IPS-18a (cell line): Measurements from ENCODE around the gene PWWP2B.

ENCODE experiments used
- H3K27ac ChIP-seq: one replicate; pipeline ENCODE4 v1.5.1; 2013; ENCODE audit warnings: low read length
- H3K27me3 ChIP-seq: one replicate; pipeline ENCODE4 v1.6.1; 2013; ENCODE audit warnings: mild to moderate bottlenecking, low read length; ENCODE audit not compliant: control insufficient read depth, insufficient read depth
- H3K36me3 ChIP-seq: one replicate; pipeline ENCODE4 v1.6.1; 2013; ENCODE audit warnings: low read depth, low read length; ENCODE audit not compliant: control insufficient read depth
- H3K4me1 ChIP-seq: one replicate; pipeline ENCODE4 v1.6.1; 2013; ENCODE audit warnings: low read depth, low read length; ENCODE audit not compliant: control insufficient read depth
- H3K4me3 ChIP-seq: one replicate; pipeline ENCODE4 v1.5.1; 2013; ENCODE audit warnings: low read length
- H3K9ac ChIP-seq: one replicate; pipeline ENCODE4 v1.6.1; 2013; ENCODE audit warnings: mild to moderate bottlenecking, low read length, moderate library complexity
- H3K9me3 ChIP-seq: one replicate; pipeline ENCODE4 v1.6.1; 2013; ENCODE audit warnings: low read depth, low read length; ENCODE audit not compliant: control insufficient read depth

PWWP2B gene

DNA sequence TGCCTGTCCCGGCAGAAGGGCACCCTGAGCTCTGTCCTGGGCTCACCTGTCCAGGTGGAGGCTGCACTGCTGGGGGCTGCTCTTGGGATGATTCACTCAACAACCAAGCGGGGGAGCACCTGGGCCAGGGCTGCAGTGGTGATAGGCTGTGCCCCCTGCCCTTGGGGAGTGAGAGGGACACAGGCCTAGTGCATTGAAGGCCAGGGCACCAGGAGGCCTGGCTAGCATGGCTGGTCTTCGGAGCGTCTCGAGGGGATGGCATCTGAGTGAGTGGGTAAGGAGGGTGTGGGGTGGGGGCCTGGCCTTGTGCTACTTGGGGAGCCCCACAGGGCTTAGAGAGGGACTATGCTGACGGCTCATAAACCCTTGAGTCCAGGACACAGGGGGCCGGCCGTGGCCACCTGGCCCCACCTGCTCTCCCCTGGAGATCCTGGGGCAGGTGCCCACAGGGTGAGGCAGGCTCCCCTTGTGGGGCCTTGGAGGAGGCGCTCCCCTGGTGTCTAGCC, 3.1 kb downstream of the PWWP2B start:
- H3K27ac ChIP-seq = no peak overlapping the region
- peaks cover 19% of the 10 kb centered on the region for H3K27me3 ChIP-seq
- H3K9me3 ChIP-seq = no peaks in the 10 kb centered on the region
- no peak overlapping the region for H3K4me3 ChIP-seq
- H3K4me1 ChIP-seq = peaks cover 4% of the 10 kb centered on the region
- H3K36me3 ChIP-seq = no peaks in the 10 kb centered on the region
- H3K9ac ChIP-seq = no peak overlapping the region

DNA sequence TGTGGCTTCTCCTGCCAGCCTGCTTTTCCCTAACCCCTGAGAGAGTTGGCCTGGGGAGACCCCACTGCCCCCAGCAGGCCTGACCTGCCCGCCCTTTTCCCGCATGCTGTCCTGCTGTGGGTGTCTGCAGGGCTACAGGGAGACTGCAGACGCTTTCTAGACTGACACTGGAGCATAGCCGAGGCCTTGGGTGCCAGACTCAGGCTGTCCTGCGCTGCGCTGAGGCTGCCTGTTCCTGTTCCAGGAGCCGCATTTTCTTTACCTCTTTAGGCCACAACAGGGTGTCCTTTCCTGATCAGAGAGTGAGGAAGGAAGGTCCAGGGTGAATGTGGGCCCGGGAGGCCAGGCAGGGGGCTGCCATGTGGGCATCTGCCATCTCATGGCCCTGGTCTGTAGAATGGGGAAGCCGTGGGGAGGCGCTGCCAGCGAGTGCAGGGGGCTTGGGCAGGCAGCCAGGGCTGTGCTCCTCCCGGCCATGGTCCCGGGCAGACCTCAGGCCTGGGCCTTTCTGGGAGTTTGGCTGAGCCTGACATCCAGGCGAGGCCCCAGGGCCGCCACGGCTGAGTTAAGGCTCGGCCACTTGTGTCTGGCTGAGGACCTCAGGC, 3.6 kb downstream of the PWWP2B start:
- Histone ChIP-seq H3K27me3 (peaks cover 14% of the 10 kb centered on the region), H3K27ac (no peak overlapping the region), H3K9ac (no peak overlapping the region), H3K9me3 (no peaks in the 10 kb centered on the region), H3K36me3 (no peaks in the 10 kb centered on the region), H3K4me1 (peaks cover 4% of the 10 kb centered on the region), H3K4me3 (no peak overlapping the region)

DNA sequence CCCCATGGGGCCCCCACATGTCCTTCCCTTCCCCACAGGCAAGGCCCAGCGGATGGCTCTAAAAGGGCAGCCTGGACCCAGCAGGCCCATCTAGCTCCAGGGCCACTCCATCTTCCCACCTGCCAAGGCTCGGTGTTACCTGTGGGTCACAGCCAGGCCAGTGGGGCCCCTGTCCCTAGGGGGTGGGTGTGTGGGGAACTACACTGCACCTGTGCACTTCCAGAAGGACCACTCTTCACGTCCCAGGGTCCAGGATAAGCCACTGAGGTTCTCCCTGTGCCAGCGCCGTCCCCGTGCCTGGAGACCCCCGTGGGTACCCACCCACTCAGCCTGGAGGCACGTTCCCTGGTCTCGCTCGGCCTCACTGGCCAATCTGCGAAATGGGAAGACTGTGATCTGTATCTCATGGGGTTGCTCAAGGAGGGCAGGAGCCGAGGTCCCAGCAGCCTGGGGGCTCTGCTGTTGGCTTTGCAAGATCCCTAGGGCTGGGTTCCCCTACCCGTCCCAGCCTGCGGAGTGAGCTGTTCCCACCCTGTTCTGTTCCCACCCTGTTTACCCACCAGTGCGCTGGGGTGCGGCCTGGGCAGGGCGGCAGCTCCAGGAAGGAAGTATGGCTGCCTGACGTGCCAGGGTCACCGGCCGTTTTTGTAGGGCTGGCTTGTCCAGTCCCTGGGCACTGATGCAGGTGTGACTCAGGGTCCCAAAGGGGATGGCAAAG, 4.6 kb downstream of the PWWP2B start:
- H3K27me3 ChIP-seq = peaks cover 13% of the 10 kb centered on the region
- no peak overlapping the region for H3K27ac ChIP-seq
- H3K4me3 ChIP-seq = no peak overlapping the region
- H3K9me3 ChIP-seq = no peaks in the 10 kb centered on the region
- no peaks in the 10 kb centered on the region for H3K36me3 ChIP-seq
- H3K9ac ChIP-seq = no peak overlapping the region
- H3K4me1 ChIP-seq = peaks cover 4% of the 10 kb centered on the region

DNA sequence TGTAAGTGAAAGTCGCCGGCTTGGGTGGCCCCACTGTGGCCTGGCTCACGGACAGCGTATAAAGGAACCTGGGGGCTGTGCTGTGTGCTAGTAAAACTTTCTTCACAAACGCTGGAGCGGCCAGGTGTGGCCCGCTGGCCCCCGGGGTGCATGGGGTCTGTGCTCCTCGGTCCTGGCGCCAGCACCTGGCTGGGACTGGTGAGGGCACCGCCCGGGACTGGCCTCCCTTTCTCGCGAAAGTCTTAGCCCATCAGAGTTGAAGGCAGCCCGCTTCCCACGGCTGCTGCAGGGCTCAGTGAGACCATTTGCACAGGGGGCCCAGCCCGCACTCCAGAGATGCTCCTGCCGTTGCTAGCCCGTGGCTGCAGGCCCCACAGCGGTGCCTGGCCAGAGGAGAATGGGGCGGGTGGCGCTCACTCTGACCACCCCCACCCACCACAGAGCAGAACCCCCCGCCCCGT, 5.8 kb downstream of the PWWP2B start:
- Histone ChIP-seq H3K4me1 (peaks cover 11% of the 10 kb centered on the region), H3K9me3 (no peaks in the 10 kb centered on the region), H3K27me3 (peaks cover 8% of the 10 kb centered on the region), H3K4me3 (no peak overlapping the region), H3K36me3 (no peaks in the 10 kb centered on the region), H3K27ac (no peak overlapping the region), H3K9ac (no peak overlapping the region)

DNA sequence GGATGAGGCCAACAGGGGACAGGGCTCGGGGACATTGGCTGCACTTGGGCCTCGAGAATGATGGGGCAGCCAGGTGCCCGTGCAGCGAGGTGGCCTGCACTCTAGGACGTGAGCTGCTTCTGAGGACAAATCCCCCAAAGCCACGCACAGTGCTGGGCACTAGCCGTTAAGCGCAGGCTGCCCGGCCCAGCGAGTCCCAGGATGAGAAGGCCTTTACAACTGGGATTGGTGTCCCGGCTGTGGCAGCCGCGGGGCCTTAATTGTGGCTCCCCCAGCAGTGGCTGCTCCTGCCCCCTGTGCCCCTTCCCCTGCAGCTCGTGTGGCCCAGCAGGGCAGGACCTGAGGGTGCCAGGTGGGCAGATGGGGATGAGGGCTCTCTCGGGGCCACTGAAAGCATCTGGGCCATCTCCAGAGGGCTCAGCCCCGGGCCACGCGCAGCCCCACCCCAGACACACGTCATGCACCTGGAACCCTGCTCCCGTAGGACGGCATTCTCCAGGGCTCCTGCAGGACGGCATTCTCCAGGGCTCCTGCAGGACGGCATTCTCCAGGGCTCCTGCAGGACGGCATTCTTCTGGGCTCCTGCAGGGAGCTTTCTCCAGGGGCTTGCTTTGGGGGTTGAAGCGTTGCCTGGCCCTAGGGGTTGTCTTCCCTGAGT, 6.6 kb downstream of the PWWP2B start:
- no peak overlapping the region for H3K27ac ChIP-seq
- H3K4me3 ChIP-seq = no peak overlapping the region
- H3K36me3 ChIP-seq = no peaks in the 10 kb centered on the region
- H3K4me1 ChIP-seq = peaks cover 19% of the 10 kb centered on the region
- H3K27me3 ChIP-seq = peaks cover under 1% of the 10 kb centered on the region
- H3K9ac ChIP-seq = no peak overlapping the region
- H3K9me3 ChIP-seq = no peaks in the 10 kb centered on the region

DNA sequence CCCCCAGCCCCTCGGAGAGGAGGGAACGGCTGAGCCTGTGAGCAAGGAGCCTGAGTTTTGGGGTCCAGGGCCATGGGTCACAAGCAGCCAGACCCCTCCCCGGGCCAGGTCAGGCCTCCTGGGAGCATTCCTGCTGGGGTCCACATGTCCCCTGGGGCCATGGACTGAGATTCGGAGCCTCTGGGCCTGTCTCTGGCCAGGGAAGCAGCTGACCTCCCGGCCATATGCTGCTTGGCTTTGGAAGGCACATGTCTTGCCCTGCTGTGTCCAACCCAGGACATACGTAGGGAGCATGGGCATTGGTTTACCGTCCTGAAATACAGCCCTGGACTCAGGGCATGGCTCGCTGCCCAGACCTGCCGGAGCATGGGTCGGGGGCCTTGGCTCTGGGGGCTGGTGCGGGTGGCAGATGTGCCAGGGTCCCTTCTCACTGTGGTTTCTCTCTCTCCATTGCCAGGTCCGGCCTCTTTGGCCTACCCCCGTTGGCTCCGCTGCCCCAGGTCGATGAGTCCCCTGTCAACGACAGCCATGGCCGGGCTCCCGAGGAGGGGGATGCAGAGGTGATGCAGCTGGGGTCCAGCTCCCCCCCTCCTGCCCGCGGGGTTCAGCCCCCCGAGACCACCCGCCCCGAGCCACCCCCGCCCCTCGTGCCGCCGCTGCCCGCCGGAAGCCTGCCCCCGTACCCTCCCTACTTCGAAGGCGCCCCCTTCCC, 7.3 kb downstream of the PWWP2B start:
- Histone ChIP-seq H3K27me3 (no peaks in the 10 kb centered on the region), H3K9me3 (no peaks in the 10 kb centered on the region), H3K4me1 (peaks cover 25% of the 10 kb centered on the region), H3K27ac (no peak overlapping the region), H3K9ac (no peak overlapping the region), H3K4me3 (no peak overlapping the region), H3K36me3 (no peaks in the 10 kb centered on the region)

DNA sequence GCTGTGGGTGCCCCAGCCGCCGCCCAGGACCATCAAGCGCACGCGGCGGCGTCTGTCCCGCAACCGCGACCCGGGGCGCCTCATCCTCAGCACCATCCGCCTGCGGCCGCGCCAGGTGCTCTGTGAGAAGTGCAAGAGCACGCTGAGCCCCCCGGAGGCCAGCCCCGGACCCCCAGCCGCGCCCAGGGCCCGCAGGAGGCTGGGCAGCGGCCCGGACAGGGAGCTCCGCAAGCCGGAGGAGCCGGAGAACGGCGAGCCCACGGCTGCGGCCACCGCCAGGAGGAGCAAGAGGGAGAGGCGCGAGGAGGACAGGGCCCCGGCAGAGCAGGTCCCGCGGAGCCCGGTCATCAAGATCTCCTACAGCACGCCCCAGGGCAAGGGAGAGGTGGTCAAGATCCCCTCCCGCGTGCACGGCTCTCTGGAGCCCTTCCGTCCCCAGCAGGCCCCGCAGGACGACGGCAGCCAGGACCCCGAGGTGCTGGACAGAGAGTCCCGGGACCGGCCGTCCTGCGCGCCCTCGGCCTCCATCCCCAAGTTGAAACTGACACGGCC, 8.0 kb downstream of the PWWP2B start:
- Histone ChIP-seq H3K4me1 (peaks cover 29% of the 10 kb centered on the region), H3K9me3 (no peaks in the 10 kb centered on the region), H3K9ac (no peak overlapping the region), H3K27me3 (no peaks in the 10 kb centered on the region), H3K4me3 (no peak overlapping the region), H3K27ac (no peak overlapping the region), H3K36me3 (no peaks in the 10 kb centered on the region)

DNA sequence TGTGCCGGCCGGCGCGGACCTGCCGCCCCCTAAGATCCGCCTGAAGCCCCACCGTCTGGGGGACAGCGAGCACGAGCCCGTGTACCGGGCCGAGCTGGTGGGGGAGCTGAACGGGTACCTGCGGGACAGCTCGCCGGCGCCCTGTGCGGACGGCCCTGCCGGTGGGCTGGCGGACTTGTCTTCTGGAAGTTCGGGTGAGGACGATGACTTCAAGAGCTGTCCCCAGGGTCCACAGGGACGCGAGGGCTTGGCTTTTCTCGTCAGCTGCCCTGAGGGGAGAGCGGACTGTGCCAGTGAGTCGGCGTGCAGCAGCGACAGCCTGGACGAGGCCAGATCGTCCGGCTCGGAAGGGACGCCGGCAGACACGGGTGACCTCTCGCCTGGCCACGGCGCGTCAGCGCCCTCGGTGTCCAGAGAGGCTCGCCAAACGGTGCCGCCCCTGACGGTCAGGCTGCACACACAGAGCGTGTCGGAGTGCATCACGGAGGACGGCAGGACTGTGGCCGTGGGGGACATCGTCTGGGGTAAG, 8.5 kb downstream of the PWWP2B start:
- Histone ChIP-seq H3K27me3 (no peaks in the 10 kb centered on the region), H3K9ac (no peak overlapping the region), H3K9me3 (no peaks in the 10 kb centered on the region), H3K4me1 (peaks cover 30% of the 10 kb centered on the region), H3K36me3 (no peaks in the 10 kb centered on the region), H3K27ac (no peak overlapping the region), H3K4me3 (no peak overlapping the region)

DNA sequence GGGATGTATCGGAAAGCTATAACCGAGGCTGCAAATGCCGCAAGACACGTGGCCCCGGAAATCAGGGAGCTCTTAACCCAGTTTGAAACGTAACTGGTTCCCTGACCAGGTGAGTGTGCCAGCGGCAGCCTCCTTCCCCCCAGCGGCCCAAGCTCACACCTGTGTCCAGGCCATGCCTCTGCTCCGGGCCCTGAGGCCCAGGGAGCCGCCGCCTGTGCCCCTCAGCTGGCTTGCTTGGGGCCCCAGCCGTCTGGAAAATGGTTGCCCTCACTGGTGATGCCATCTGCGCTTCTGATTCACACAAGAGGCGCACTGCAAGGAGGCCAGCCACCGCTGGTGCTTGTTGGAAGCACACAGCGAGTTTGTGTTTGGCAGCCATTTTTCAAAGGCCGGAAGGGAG, 9.2 kb downstream of the PWWP2B start:
- H3K4me1 ChIP-seq = peaks cover 26% of the 10 kb centered on the region
- no peaks in the 10 kb centered on the region for H3K9me3 ChIP-seq
- no peak overlapping the region for H3K9ac ChIP-seq
- no peak overlapping the region for H3K4me3 ChIP-seq
- no peak overlapping the region for H3K27ac ChIP-seq
- H3K27me3 ChIP-seq = no peaks in the 10 kb centered on the region
- no peaks in the 10 kb centered on the region for H3K36me3 ChIP-seq

DNA sequence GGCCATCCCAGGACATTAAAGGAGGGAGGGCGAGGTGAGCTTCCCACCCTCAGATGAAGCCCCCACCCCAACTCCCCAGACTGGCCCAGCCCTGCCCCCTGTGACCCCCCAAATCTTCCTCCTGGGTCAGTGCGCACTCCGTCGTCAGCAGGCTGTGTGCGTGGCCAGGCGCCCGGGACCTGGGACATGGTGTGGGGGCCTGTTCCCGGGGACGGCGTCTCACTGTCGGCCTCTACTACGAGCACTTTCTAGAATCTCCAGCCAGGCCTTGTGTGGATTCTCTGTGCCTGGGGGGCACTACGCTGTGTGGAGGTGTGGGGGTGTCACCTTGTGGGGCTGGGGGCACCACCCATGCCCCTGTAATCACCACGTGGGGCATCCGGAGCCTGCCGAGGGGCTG, 9.8 kb downstream of the PWWP2B start:
- Histone ChIP-seq H3K4me1 (peaks cover 26% of the 10 kb centered on the region), H3K27me3 (no peaks in the 10 kb centered on the region), H3K27ac (no peak overlapping the region), H3K9me3 (no peaks in the 10 kb centered on the region), H3K36me3 (no peaks in the 10 kb centered on the region), H3K4me3 (no peak overlapping the region), H3K9ac (no peak overlapping the region)

DNA sequence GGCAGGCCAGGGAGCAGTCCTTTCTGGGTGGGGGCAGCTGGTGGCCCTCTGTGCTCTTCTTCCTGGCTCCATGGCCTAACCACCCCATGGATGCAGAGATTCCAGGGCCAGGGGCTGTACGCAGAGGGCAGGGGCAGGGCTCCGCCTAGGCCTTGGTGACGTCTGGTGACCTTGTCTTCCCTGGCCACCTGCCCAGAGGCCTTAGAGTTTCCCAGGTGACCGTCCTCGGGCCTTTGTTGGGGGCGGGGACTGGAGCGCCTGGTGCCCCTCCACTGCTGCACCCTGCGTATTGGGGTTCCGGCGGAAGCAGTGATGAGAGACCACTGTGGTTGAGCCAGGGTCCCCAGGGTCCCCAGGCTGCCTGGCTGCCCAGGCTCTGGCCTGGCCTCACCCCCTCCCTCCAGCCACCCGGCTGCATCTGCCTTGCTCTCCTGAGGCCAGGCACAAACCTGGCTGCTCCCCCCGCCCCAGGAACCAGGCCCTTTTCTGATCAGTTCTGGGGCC, 10.3 kb downstream of the PWWP2B start:
- no peaks in the 10 kb centered on the region for H3K36me3 ChIP-seq
- H3K9ac ChIP-seq = peak overlapping the region; percentile 40
- H3K9me3 ChIP-seq = no peaks in the 10 kb centered on the region
- H3K4me1 ChIP-seq = peaks cover 26% of the 10 kb centered on the region
- H3K27me3 ChIP-seq = no peaks in the 10 kb centered on the region
- H3K4me3 ChIP-seq = no peak overlapping the region
- H3K27ac ChIP-seq = peak overlapping the region; percentile 91
